A673 (cell line): ENCODE data around the gene ZNF3.

Experiments
- EZH2 ChIP-seq: fragments of 200-600 bp; sonication (generic); IDR thresholded peaks from 2 replicates; pipeline ENCODE4 v1.6.1; 2017; ENCODE audit warnings: borderline replicate concordance, low read depth, mild to moderate bottlenecking, mixed read lengths, antibody characterized with exemption, low read length; ENCODE audit not compliant: poor library complexity, severe bottlenecking
- TF ChIP-seq, protein P1 (sequence below): fragments of 300-800, 200-600 bp; sonication (generic); conservative IDR thresholded peaks from 2 replicates; pipeline ENCODE4 v1.5.1; 2017; ENCODE audit warnings: low read depth, mild to moderate bottlenecking, antibody characterized with exemption, low read length, moderate library complexity, mixed read lengths

DNA sequence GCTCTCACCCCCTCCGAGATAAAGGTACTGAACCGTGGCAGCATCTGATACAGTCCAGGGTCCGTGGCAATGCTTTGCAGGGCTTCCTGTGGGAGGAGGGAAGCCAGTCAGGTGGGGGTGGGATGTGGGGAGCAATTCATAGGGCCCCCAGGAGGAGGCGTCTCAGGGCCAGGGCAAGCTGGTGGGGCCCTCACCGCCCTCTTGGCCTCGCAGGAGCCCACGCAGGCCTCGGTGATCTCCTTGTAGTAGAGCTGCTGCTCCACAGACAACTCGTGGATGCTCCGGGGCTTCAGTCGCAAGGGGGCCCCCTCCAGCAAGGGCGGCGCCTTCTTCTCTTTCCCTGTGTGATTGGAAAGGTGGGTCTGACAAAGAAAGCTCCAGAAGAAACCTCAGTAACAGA, 30.4 kb upstream of the ZNF3 start:
- TF ChIP-seq, protein P1, sequence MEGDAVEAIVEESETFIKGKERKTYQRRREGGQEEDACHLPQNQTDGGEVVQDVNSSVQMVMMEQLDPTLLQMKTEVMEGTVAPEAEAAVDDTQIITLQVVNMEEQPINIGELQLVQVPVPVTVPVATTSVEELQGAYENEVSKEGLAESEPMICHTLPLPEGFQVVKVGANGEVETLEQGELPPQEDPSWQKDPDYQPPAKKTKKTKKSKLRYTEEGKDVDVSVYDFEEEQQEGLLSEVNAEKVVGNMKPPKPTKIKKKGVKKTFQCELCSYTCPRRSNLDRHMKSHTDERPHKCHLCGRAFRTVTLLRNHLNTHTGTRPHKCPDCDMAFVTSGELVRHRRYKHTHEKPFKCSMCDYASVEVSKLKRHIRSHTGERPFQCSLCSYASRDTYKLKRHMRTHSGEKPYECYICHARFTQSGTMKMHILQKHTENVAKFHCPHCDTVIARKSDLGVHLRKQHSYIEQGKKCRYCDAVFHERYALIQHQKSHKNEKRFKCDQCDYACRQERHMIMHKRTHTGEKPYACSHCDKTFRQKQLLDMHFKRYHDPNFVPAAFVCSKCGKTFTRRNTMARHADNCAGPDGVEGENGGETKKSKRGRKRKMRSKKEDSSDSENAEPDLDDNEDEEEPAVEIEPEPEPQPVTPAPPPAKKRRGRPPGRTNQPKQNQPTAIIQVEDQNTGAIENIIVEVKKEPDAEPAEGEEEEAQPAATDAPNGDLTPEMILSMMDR = no peak
- TF ChIP-seq EZH2 = no peak
